ENCODE results near the gene HAUS3. TPM values are rescaled to one million over a fixed set of nuclear protein-coding genes. Genes with fewer than 3 reads are reported as not detected.

The HAUS3 gene
- total RNA-seq, 1 experiment from 2014 or later: 17.3 TPM

- TF ChIP-seq CTCF (IDR thresholded peaks at IDR 0.05 in 2 of 3, conservative IDR thresholded peaks at IDR 0.05 in 1 of 3; ENCODE audit: borderline replicate concordance in 1 of 3, insufficient read depth in 1 of 3, low read depth in 2 of 3, low read length in 2 of 3): no peak
- TF ChIP-seq CEBPB (IDR thresholded peaks at IDR 0.05; ENCODE audit: low read depth): no peak
- TF ChIP-seq EZH2phosphoT487 (IDR thresholded peaks at IDR 0.05; ENCODE audit: borderline replicate concordance): no peak
These were observed at the start of gene HAUS3, which contains the start of gene POLN (continued) for GRCh38 chr4:2241410-2242353.

DNA sequence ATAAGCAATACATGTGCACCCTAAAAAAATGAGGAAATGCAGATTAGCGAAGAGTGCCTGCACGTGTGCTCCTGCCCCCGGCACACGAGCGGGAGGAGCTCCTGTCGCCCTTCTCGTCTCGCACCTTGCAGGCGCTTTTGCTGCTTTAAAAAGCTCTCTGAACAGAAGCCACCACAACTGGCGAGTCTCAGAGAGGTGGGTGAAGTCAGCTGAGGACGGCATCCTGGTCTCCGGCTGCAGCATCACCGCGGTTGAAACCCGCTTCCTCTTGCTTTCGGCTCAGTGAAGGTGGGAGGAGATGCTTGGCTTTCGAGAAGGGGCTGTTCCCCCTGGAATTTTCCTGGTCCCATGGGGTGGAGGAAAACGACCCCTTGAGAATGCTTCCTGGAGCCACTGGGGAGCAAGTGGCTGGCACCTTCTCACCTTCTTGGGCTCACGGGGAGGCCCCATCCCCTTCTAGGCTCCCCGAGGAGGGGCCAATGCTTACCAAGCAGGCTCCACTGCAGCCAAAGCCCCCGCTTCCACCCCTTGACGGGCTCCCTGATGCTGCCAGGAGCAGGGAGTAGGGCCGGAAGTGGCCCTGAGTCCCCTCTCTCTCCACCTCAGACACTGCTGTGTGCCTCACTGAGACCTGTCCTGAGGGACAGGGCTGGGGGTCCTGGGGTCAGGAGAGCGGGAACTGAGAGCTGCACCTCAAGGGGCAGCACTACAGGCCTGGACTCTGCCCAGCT, 49.2 kb upstream of the HAUS3 start:
- Histone ChIP-seq H4K20me1 (ENCODE audit: insufficient read depth) (no peaks in the 10 kb centered on the region), H3K27me3 (ENCODE audit: insufficient read depth, low read length) (no peaks in the 10 kb centered on the region), H3K9me2 (ENCODE audit: insufficient read depth) (no peaks in the 10 kb centered on the region), H3K9ac (ENCODE audit: low read length) (no peak overlapping the region), H3K4me1 (ENCODE audit: control insufficient read depth in 1 of 2, insufficient read depth in 2 of 2, low read length in 2 of 2) (no peaks in the 10 kb centered on the region), H3K27ac (ENCODE audit: low read depth, low read length) (no peak overlapping the region), H3K9me3 (ENCODE audit: control insufficient read depth in 1 of 2, insufficient read depth in 1 of 2, low read depth in 1 of 2, low read length in 2 of 2) (no peaks in the 10 kb centered on the region), H2AFZ (ENCODE audit: low read depth, low read length, poor library complexity, severe bottlenecking) (no peak overlapping the region), H3K36me3 (ENCODE audit: control insufficient read depth in 1 of 2, insufficient read depth in 2 of 2, low read length in 2 of 2) (no peaks in the 10 kb centered on the region), H3K4me2 (ENCODE audit: low read length) (no peak overlapping the region), H3K4me3 (replicated peaks in 1 of 2; ENCODE audit: low read depth in 1 of 2, low read length in 2 of 2) (no peak overlapping the region), H3K79me2 (ENCODE audit: insufficient read depth, low read length) (no peaks in the 10 kb centered on the region)
- ChIA-PET RAD21 (ENCODE audit: low non-redundant PET in 1 of 2, low total read pairs in 2 of 2, uncharacterized antibody in 2 of 2, unreplicated experiment in 2 of 2) (no interaction called here), CTCF (no interaction called here), POLR2A (no interaction called here)
- DNase-seq (ENCODE audit: low read depth, low spot score) (no peak), ATAC-seq (no peak)
- BruUV-seq (replicated peaks): no TSS peak
- intact Hi-C loops (cut with micrococcal nuclease): no loop called here
- no peak for TF ChIP-seq CTCF (IDR thresholded peaks at IDR 0.05 in 2 of 3, conservative IDR thresholded peaks at IDR 0.05 in 1 of 3; ENCODE audit: borderline replicate concordance in 1 of 3, insufficient read depth in 1 of 3, low read depth in 2 of 3, low read length in 2 of 3)
- no peak for TF ChIP-seq JUND (IDR thresholded peaks at IDR 0.05)
- TF ChIP-seq CEBPB (IDR thresholded peaks at IDR 0.05; ENCODE audit: low read depth): no peak
- no peak for TF ChIP-seq YY1 (IDR thresholded peaks at IDR 0.05; ENCODE audit: extremely low read depth, insufficient replicate concordance, low read depth, low read length)
- TF ChIP-seq ELF1 (IDR thresholded peaks at IDR 0.05; ENCODE audit: borderline replicate concordance, low read depth): no peak
- TF ChIP-seq FOSL1 (IDR thresholded peaks at IDR 0.05; ENCODE audit: low read depth): no peak
- TF ChIP-seq SRF (IDR thresholded peaks at IDR 0.05; ENCODE audit: low read depth): no peak
- no peak for TF ChIP-seq EGR1 (IDR thresholded peaks at IDR 0.05; ENCODE audit: low read depth)
- no peak for TF ChIP-seq SP1 (IDR thresholded peaks at IDR 0.05; ENCODE audit: low read depth)
- TF ChIP-seq MAX (IDR thresholded peaks at IDR 0.05): no peak
- TF ChIP-seq, protein P1, sequence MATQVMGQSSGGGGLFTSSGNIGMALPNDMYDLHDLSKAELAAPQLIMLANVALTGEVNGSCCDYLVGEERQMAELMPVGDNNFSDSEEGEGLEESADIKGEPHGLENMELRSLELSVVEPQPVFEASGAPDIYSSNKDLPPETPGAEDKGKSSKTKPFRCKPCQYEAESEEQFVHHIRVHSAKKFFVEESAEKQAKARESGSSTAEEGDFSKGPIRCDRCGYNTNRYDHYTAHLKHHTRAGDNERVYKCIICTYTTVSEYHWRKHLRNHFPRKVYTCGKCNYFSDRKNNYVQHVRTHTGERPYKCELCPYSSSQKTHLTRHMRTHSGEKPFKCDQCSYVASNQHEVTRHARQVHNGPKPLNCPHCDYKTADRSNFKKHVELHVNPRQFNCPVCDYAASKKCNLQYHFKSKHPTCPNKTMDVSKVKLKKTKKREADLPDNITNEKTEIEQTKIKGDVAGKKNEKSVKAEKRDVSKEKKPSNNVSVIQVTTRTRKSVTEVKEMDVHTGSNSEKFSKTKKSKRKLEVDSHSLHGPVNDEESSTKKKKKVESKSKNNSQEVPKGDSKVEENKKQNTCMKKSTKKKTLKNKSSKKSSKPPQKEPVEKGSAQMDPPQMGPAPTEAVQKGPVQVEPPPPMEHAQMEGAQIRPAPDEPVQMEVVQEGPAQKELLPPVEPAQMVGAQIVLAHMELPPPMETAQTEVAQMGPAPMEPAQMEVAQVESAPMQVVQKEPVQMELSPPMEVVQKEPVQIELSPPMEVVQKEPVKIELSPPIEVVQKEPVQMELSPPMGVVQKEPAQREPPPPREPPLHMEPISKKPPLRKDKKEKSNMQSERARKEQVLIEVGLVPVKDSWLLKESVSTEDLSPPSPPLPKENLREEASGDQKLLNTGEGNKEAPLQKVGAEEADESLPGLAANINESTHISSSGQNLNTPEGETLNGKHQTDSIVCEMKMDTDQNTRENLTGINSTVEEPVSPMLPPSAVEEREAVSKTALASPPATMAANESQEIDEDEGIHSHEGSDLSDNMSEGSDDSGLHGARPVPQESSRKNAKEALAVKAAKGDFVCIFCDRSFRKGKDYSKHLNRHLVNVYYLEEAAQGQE (IDR thresholded peaks at IDR 0.05; ENCODE audit: low read depth): no peak
- TF ChIP-seq ZFX (IDR thresholded peaks at IDR 0.05): no peak
- no peak for TF ChIP-seq TCF7L2 (IDR thresholded peaks at IDR 0.05; ENCODE audit: borderline replicate concordance, extremely low read depth, insufficient read depth, insufficient read length)
